Lower leg skin (tissue), 3 donors: ENCODE data around the gene CORO1C.

Experiments
- CTCF ChIP-seq, 3 donors: fragments of 450-650 bp; IDR thresholded peaks; one replicate each; pipeline ENCODE4 v1.5.1; 2016; ENCODE audit warnings: antibody characterized with exemption in 3 of 3, mild to moderate bottlenecking in 3 of 3, moderate library complexity in 2 of 3
- POLR2A ChIP-seq, 2 donors: fragments of 450-650 bp; IDR thresholded peaks; one replicate each; pipeline ENCODE4 v1.6.1; 2016 to 2017; ENCODE audit warnings: antibody characterized with exemption in 2 of 2, mild to moderate bottlenecking in 1 of 2, moderate library complexity in 1 of 2

DNA sequence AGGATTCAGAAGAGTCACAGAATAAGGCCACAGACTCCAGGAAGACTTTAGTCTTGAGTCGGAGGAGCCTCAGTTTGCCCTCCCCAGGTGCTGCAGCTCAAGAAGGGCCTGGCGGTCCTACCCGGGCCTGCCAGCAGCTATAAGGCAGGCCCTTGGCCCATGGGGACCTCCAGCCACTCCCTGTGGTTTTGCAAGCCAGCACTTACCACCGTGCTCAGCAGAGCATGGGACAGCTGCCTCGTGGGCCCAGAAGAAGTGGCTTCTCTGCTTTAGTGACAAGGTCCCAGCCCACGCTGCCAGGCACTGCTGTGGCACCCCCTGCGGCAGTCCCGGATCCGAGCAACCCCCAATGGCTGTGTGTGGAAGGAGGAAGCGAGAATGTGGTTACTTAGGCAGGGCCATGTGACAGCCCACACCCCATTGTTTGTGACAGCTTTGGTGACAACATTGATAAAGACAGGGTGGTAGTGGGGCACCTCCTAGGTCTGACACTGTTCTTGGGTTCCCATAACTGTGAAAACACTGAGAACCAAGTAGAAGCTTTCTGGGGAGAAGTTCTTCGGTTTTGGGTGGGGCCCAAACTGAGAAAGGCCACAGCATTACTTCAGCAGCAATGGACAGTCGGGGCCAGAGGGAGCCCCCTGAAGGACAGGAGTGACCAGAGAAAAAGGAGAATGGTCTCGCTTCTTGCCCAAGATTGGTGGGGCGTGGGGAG is 97.6 kb downstream of the CORO1C start, which contains the start of gene SELPLG:
- TF ChIP-seq POLR2A (IDR thresholded peaks at IDR 0.05) (no peak), CTCF (IDR thresholded peaks at IDR 0.05) (no peak)
